Measurements from ENCODE around the gene ADGRE2.
"Not testable (repeated sequence)": the region's sequence is repeated elsewhere in the genome, so short reads cannot be mapped to it uniquely, and the experiment has no call there.

The ADGRE2 gene

GRCh38 chr19:14779151-14779550, 791 bp upstream of the ADGRE2 start:
- DNase-seq (ENCODE audit: low read depth in 3 of 3) = no peak

- DNase-seq (ENCODE audit: low read depth in 3 of 3) = not testable (repeated sequence)
Observed at GRCh38 chr19:14777645-14778044, 715 bp downstream of the ADGRE2 start.

- no peak for DNase-seq (ENCODE audit: low read depth in 3 of 3)
Observed at GRCh38 chr19:14775869-14776586, 2.3 kb downstream of the ADGRE2 start.

DNA sequence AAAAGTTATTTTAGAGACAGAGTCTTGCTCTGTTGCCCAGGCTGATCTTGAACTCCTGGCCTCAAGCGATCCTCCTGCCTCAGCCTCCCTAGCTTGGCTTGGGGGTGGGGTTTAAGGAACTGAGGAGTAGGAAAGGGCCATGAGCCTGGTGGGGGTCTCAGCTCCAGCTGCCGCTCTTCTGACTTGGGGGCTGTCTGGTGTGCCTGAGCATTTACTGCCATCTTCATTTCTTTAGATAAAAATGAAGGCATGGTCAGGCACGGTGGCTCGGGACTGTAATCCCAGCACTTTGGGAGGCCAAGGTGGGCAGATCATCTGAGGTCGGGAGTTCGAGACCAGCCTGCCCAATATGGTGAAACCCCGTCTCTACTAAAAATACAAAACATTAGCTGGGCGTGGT, 3.0 kb downstream of the ADGRE2 start:
- DNase-seq (ENCODE audit: low read depth in 3 of 3) = not testable (repeated sequence)

DNA sequence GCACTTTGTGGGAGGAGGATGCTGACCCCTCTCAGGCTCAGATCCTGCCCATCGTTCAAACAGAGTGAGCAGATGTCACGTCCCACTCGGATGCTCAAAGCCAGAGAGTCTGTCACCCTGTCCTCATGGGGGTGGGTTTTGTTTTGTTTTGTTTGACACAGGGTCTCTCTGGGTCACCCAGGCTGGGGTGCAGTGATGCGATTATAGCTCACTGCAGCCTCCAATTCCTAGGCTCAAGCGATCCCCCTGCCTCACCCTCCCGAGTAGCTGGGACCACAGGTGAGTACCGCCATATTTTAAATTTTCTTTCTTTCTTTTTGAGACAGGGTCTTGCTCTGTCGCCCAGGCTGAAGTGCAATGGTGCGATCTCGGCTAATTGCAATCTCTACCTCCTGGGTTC, 4.0 kb downstream of the ADGRE2 start:
- DNase-seq (ENCODE audit: low read depth in 3 of 3) = no peak

DNA sequence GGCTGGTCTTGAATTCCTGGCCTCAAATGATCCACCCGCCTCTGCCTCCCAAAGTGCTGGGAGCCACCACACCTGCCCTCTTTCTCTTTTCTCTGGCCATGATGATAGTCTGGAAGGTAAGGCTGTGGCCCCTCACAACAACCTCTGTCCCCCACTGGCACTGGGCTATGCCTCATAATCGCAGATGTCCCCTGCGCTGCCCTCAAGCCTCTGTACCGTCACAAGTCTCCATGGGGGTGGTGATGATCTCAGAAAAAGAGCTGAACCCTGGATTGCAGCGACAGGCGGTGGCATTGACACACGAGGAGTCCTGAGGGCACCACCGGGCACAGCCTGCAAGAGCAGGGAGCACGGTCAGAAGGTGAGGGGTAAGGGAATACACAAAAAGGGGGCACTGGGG, 4.6 kb downstream of the ADGRE2 start:
- not testable (repeated sequence) for DNase-seq (ENCODE audit: low read depth in 3 of 3)

- no peak for DNase-seq (ENCODE audit: low read depth in 3 of 3)
Observed at GRCh38 chr19:14772995-14773394, 5.4 kb downstream of the ADGRE2 start.

DNA sequence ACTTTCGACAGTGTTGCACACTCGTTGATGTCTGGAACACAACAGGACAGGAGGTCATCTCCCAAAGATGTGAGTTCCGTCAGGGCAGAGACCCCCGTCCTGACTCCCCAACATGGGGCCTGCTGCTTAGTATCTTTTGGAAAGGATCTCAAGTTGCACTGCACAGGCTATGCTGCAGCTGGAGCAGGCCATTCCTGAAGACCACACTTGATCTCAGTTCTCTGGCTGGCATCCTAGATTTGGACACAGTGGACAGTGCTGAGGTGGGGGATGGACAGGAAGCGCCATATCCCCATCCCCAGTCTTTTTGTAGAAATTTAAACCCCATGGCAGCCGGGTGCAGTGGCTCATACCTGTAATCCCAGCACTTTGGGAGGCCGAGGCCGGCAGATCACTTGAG, 5.9 kb downstream of the ADGRE2 start:
- DNase-seq (ENCODE audit: low read depth in 3 of 3) = no peak

- no peak for DNase-seq (ENCODE audit: low read depth in 3 of 3)
Observed at GRCh38 chr19:14770944-14771839, 7.2 kb downstream of the ADGRE2 start.

DNA sequence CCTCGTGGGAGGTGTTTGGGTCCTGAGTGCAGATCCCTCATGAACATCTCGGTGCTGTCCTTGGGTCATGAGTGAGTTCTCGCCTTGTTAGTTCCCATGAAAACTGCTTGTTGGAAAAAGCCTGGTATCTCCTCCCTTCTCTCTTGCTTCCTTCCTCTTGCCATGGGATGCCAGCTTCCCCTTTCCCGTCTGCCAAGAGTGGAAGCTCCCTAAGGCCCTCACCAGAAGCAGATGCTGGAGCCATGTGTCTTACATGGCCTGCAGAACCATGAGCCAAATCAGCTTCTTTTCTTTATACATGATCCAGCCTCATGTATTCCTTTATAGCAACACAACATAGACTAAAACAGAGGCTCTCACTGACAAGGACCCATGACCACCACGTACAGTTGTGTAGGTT, 8.2 kb downstream of the ADGRE2 start:
- DNase-seq (ENCODE audit: low read depth in 3 of 3) = no peak

- DNase-seq (ENCODE audit: low read depth in 3 of 3) = no peak
Observed at GRCh38 chr19:14769201-14769600, 9.2 kb downstream of the ADGRE2 start.

DNA sequence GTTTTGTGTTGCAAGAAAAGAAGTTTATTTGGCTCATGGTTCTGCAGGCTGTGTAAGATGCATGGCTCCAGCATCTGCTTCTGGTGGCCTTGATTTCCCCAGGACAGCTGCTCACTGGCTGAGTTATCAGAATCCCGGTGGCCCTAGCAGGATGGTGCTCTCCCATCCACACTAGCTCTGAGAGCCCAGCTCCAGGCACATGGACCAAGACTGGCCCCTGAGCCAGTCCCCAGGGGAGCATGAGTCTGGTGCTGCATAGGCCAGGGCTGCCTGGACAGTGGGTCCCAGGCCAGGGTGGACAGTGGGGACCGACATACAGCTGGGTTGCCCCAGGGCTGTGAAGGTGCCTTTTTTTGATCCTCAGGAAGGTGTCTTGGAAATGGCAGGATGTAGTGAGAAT, 10.4 kb downstream of the ADGRE2 start:
- no peak for DNase-seq (ENCODE audit: low read depth in 3 of 3)

DNA sequence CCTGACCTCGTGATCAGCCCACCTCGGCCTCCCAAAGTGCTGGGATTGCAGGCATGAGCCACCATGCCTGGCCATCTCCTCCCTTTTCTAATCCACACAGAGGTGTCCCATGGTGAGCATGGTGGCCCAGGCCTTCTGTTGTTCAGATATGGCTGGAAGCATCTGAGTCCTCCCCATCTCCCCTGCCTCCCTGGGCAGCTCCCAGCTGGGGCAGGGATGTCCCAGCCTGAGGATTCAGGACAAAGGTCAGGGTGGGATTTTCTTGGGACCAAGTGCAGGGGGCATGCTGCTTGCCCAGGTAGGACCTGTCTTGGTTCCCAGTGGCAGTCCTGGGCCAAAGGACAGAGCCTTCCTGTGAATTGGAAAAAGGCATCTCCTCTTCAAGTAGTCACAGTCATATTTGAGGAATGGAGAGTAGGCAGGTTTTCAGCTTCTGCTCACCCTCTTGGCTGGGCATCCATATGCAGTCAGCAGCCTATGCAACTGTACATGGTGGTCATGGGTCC, 10.8 kb downstream of the ADGRE2 start:
- DNase-seq (ENCODE audit: low read depth in 3 of 3) = no peak

DNA sequence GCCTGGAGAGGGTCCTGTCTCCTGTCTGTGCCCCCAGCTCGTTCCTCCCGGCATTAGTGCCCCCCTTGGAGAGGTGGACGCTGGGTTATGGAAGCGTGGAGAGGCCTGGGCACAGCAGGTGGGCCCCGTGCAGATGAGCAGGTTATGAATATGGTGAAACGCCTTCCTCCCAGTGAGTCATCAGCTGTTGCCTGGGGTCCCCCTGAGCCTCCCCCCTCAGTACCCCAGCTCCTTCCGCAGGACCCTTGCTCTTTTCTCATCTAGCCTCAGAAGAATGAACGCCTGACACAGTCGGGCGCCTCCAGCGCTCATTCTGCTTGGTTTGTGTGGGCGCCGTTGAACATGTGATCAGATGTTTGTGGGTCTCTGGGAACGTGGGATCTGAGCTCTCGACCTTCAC, 12.5 kb downstream of the ADGRE2 start:
- DNase-seq (ENCODE audit: low read depth in 3 of 3) = not testable (repeated sequence)

- not testable (repeated sequence) for DNase-seq (ENCODE audit: low read depth in 3 of 3)
Observed at GRCh38 chr19:14765403-14765802, 13.0 kb downstream of the ADGRE2 start.

DNA sequence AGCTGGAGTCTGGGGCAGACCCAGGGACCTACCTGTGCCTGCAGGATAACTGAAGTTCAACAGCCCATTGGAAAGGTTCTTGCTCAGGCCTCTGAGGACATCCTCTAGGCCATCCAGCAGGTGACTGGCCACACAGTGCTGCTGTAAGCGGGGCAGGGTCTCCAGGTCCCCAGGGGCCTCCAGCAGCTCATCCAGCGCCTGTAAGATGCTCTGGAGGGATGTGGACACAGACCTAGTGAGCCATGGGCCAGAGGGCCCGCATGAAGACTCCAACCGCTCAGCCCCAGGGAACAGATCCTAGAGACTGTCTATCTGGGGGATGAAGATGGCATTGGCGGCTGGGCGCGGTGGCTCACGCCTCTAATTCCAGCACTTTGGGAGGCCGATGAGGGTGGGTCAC, 14.0 kb downstream of the ADGRE2 start:
- no peak for DNase-seq (ENCODE audit: low read depth in 3 of 3)

DNA sequence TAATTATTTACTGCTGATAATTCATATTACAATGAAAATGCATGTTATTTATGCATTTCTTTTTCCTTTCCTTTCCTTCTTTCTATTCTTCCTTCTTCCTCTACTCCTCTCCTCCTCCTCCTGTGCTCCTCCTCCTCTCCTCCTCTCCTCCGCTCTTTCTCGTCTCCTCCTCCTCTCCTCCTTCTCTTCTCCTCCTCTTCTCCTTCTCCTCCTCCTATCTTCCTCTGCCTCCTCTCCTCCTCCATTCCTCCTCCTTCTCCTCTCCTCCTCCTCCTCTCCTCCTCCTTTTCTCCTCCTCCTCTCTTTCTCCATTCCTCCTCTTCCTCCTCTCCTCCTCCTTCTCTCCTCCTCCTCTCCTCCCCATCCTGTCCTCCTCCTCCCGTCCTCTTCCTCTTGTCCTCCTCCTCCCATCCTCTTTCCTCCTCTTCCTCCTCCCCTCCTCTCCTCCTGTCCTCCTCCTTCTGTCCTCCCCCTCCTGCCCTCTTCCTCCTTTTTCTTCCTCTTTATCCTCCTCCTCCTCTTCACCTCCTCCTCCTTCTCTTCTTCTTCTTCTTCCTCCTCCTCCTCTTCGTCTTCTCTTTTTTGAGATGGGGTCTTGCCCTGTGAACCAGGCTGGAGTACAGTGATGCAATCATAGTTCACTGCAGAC, 14.7 kb downstream of the ADGRE2 start:
- DNase-seq (ENCODE audit: low read depth in 3 of 3) = no peak

DNA sequence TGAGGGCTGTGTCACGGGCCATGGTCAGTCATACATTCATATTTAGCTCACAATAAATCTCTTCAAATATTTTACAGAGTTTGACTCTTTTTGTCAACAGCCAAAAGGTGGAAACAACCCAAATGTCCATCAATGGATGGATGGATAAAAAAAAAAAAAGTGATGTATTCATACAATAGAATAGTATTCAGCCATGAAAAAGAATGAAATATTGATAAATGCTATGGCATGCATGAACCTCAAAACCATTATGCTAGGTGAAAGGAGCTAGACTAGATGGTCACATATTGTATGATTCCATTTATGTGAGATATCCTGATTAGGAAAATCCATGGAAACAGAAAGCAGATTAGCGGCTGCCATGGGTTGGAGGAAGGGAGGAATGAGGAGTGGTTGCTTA, 16.2 kb downstream of the ADGRE2 start:
- no peak for DNase-seq (ENCODE audit: low read depth in 3 of 3)

GRCh38 chr19:14761607-14762006, 16.8 kb downstream of the ADGRE2 start:
- DNase-seq (ENCODE audit: low read depth in 3 of 3) = no peak

GRCh38 chr19:14758816-14759215, 19.5 kb downstream of the ADGRE2 start:
- DNase-seq (ENCODE audit: low read depth in 3 of 3) = no peak

DNA sequence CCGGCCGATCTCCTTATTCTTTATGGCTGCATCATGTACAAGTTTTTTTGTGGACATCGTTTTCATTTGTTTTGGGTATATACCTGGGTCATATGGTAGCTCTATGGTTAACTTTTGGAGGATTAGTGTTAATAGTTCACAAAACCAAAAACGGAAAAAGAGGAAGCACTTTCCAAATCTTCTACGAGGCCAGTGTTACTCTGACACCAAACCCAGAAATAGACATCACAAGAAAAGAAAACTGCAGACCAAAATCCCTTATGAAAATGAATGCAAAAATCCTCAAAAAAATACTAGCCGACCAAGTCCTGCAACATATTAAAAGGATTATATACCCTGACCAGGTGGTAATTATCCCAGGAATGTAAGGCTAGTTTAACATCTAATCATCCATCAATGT, 29.8 kb downstream of the ADGRE2 start:
- no peak for DNase-seq (ENCODE audit: low read depth in 3 of 3)

DNA sequence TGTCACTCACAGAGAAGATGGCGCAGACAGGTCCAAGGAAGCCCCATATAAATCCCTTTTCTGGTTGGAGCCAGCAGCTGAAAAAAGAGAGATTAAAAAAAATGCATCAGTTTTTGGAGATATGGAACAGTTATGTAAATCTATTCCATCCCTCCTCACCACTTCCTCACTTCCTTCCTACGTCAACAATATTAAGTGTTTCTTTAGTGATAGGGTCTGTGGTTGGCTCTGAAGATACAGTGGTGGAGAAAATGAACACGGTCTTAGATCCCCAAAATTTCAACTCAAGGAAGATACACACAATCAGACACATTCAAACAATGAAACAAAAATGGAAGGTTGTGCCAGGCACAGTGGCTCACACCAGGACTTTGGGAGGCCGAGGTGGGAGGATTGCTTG, 31.5 kb downstream of the ADGRE2 start:
- DNase-seq (ENCODE audit: low read depth in 3 of 3) = no peak
